Body of pancreas (tissue), 4 donors: ENCODE data around the gene STAMBPL1.

Experiments used
- CTCF ChIP-seq, 7 experiments: fragments of 450-650 bp in 4 of 7; fragments of 200-600 bp in 3 of 7; sonication (generic) in 3 of 7; IDR thresholded peaks; one replicate each; pipeline ENCODE4 v1.5.1; 2016 to 2019; ENCODE audit warnings: antibody characterized with exemption in 7 of 7
- POLR2A ChIP-seq, 3 donors: fragments of 450-650 bp; IDR thresholded peaks; one replicate each; pipeline ENCODE4 v1.6.1; 2016; ENCODE audit warnings: antibody characterized with exemption in 3 of 3, mild to moderate bottlenecking in 2 of 3

DNA sequence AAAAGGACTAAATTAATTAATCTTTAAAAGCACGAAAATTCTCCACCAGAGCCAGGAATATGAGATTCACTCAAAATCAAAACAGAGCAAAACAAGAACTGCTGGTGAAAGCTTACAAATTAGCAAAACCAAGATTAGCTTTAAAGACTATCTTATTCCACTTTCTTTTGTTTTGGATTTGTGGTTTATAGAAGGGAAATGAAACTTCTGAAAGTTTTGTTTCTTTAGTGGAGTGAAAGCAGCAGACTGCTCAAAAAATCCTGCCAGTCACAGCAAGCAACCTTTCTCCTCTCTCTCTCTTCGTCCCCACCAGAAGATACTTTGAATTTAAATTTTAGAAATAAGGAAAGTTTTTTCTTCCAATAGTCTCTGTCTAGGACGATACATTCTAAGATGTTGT is 64.8 kb downstream of the STAMBPL1 start:
- TF ChIP-seq CTCF (IDR thresholded peaks at IDR 0.05) (no peak), POLR2A (IDR thresholded peaks at IDR 0.05) (no peak)
